HG02759 (cell line): ENCODE results near the gene ZCCHC2.

Source experiments
- ATAC-seq: cut with Tn5 transposase; IDR thresholded peaks from one replicate; pipeline ENCODE4 v1.9.1; 2021; ENCODE audit warnings: mild to moderate bottlenecking, moderate library complexity; ENCODE audit not compliant: unreplicated experiment

The ZCCHC2 gene

DNA sequence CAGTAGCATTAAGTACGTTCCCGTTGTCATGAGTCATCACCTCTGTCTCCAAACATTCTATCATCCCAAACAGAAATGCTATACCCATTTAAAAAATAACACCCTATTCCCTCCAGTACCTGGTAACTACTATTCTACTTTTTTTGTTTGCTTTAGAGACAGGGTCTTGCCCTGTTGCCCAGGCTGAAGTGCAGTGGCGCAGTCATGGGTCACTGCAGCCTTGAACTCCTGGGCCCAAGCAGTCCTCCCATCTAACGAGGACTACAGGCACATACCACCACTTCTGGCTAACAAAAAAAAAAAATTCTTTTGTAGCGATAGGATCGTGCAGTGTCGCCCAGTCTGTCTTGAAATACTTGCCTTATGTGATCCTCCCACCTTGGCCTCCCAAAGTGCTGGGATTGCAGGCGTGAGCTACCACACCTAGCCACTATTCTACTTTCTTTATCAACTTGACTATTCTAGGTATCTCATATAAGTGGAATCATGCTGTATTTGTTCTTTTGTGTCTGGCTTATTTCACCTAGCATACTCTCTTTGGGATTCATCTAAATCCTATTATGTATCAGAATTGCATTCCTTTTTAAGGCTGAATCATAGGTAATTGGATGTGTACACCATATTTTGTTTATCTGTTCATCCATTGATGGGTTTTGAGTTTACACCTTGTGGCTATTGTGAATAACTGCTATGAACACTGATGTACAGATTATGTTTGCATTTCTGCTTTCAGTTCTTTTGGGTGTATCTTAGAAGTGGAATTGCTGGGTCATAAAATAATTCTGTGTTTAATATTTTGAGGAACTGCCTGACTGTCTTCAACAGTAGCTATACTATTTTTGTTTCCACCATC is 14.4 kb downstream of the ZCCHC2 start:
- no peak for ATAC-seq

DNA sequence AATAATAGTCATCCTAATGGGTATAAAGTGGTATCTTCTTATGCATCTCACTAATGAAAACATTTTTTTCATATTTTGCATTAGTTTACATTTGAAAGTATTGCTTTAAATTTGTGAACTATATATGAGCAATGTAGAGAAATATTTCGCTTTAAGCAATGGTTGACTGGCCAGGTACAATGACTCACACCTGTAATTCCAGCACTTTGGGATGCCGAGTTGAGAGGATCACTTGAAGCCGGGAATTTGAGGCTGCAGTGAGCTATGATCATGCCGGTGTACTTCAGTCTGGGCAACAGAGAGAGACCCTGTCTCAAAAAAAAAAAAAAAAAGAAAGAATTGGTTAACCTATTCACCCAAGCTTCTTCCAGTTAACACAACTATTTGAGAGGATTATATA is 15.1 kb downstream of the ZCCHC2 start:
- no peak for ATAC-seq

DNA sequence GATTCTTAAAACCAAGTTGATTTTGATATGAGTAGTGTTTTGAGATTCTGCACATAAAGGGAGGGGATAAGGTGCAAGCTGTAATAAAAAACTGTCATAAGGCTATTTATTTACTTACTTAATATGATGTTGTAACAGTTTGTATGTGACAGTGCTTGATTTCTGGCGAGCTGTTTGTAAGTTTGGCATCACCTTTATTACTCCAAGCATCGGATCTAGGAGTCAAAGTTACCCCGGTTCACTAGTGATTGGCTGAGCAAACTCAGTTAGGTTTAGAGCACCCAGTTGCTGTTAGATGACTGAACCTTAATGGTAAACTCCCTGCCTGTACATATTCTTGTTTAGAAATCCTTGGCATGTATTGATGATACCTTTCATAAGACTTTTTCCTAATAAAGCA is 16.1 kb downstream of the ZCCHC2 start:
- no peak for ATAC-seq

DNA sequence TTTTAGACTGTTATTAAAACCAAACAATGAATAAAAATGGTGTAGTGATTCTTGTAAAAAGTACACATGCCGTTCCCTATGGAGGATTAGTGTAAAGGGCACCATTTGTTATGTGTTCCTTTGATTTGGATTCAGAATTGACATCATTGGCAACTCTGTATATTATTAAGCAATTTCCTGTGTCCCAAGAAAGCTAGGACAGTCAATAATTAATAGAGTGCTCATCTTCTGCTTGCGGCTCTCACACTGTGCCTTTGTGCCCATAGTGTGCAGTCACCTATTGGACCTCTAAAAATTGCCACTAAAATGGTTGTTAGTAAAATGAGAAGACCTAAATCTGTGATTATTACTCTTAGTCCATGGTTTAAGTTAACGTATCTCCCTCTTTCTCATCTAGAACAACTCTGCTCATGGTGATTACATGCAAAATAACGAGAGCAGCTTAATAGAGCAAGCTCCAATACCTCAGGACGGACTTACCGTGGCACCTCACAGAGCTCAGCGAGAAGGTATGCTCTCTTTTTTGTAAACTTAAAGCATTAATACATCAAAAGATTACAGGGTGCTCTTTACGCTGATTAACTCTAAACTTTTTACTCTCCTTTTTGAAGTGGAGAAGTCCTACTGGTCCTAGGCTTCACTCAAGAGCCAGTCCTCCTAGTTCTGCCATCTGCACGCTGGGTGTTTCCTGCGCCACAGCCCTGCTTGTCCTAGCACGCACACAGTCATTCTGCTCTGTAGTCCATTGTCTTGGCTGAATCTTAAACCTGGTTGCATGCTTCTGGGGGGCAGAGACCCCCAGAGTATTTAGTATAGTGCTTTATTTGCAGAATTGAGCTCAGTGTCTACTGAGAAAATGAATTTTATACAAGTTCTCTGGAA is 16.7 kb downstream of the ZCCHC2 start:
- no peak for ATAC-seq

DNA sequence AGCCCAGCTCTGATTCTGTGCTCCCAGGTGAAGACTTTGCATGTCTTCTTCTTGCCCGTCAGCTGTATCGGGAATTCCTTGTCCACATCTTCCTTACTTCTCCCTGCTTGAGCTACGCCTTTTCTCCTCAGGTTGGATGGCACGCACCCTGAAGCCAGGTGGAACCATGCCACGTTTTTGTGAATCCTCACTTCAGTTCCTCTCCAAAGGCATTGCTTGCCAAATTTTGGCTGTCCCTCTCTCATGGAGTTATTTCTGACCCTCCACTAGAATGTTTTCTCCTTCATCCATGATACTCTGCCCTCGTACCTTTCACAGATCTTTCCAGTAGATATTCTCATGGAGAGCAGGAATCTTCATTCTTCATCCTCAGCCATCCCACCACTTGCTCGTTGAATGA is 20.2 kb downstream of the ZCCHC2 start:
- no peak for ATAC-seq

DNA sequence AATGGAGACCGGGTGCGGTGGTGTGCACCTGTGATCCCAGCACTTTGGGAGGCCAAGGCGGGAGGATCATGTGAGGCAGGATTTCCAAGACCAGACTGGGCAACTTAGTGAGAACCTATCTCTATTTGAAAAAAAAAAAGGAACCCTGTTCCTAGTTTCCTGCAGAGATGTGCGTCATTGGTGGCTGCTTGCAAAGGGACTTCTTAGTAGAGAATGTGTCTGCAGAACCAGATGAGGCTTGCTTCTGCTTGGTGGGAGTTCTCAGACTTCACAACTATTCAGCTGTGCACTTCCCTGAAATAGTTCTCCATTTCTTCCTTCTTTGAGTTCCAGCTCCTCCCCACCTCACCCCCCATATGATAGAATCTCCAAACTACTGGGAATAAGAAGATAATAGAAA is 22.3 kb downstream of the ZCCHC2 start:
- ATAC-seq, result no peak

DNA sequence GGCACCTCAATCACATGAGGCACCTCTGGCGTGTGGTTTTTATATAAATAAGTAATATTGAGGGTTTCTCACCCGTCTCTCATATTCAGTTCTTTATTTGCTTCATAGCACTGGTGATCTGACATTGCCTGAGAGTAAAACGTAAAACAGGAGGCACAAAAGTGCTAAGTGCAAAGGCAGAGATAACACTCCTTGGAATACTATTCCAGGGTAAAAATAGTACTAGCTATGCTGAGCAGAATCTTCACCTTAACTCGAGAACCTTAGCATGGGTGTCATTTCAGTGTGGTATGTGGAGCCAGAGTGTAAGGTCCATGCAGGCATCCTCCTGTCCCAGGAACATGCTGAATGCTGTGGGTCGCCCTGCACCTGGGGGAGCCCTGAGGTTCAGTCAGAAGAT is 26.9 kb downstream of the ZCCHC2 start:
- no peak for ATAC-seq

DNA sequence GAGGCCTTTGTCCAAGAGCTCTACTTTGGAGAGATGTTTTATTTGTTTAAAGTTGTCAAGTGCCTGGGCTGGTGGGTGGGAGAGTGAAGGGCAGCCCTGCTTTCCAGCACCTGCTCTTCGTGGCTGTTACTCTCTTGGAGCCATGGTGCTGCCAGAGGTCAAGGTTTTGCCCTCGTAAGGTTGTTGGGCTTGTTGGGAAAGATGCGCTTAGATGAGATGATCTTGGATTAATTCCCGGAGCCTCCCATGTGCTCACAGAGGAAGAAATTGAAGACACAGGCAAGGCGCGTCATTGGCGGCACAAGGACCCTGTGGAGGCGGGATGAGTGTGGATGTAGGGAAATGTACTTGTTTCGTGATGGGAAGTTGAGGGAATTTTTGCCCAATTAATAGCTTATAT is 27.9 kb downstream of the ZCCHC2 start:
- no peak for ATAC-seq

DNA sequence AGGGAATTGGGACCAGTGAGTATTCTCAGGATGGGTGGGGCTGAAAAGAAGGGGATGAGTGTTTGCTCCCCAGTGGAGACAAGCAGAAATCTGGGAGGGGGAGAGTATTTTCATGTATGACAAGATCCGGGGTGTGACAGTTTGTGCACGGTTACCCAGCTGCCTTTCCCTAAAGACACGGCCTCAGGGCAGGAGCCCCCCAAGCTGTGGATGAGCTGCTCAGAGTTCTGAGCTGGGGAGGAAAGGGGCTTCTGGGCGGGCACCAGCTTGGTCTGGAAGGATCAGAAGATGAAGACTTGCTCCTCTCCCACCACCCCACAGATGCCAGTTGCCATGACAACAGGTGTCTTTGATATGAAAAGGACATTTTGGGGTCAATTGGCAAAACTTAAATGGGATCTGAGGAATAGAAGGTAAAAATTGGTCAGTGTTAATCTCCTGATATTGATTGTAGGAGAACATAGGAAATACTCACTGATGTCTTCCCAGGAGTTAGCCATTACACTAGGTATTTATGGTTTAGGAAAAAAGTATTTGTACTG is 29.2 kb downstream of the ZCCHC2 start:
- ATAC-seq, result no peak

DNA sequence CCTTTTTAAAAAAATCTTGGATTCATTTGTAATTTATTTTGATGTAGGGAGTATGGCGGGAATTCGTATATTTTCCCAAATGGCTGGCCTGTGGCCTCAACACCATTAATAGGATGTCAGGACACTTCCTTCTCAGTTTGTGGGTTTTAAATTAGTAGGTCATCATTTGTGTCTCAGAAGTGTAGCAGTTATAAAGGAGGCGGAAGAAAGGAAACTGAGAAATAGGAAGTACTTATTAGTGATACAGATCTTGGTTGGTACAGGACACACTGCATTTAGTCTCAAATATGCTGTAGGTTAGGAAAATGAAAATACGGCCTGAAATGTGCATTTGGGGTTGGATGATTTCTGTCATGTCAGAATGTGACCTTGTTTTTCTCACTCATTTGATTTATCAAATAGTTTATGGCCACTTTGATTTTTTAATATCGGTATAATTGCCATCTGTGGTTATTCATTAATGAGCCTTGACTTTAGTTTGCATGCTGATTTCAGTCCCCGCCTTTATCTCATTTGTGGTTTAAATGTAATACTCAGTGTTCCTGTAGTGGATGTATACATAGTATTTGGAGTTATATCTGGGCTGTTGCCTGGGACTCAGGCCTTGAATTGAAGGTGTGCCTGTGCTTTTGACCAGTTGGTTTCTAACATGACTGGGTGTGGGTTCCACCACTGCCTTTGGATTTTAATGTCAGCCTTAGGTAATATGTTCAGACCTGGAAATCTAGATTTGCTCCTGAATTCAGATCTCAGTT is 31.4 kb downstream of the ZCCHC2 start:
- ATAC-seq, result no peak

DNA sequence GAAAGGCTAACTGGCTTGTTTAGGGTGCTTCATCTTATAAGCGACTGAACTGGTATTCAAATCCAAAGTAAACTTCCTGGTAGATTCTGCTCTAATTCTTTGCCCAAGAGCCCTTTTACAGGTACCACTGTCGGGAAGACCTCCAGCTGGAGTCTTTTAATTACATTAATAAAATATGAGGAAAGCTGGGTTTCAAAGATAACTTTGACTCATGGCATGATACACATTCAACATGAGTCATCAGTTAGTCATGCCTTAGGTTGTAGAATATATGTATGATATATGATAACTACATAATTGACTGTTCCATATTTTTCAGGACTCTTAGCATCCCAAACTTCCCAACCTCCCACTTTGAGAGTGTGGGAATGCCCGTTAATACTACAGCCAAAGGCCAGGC is 32.3 kb downstream of the ZCCHC2 start:
- ATAC-seq, result no peak

DNA sequence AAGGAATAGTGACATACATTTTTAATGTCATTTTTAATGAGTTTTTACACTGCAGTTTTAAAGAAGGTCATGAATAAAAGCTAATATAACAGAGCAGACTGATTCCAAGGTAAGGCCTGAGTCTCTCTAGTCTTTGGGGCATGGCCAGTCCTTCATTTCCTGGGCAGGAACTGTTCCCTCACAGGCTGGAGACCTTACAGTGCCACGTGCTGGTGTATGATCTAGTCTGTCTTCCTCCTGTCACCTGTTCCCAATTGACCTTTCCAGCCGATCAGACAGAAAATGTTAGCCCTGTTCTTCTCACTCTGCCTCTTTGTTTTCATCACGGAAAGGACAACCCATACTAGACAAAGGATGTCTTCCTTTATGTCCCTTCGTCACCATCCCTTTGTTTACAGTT is 33.6 kb downstream of the ZCCHC2 start:
- ATAC-seq, result no peak

DNA sequence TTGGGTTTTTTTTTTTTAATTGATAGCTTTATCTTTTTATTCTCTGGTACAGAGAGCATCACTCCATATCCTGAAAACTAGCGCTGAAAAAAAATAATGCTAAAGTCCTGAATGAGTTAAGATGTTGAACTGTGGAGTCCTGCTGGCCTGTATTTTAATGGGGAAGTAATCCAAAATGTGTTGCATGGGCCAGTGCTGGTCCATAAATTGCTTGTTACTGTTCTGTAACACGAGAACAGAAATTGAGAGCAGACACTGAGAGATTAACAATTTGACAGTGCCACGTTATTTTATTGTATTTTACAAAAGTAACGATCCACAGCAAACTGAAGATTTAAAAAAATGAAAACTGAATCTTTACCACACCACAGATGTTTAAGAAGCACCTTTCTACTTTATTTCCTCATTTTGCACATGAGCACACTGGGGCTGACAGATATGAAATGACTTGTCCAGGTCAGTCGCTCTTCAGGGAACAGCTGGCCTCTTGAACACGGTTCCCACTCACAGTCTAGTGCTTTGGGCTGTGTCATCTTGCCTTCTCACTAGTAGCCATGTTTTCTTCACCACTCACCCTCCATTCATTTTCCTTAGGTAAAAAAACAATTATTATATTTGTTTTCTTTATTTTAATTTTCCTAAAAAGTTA is 35.3 kb downstream of the ZCCHC2 start:
- peak; percentile 53 for ATAC-seq

DNA sequence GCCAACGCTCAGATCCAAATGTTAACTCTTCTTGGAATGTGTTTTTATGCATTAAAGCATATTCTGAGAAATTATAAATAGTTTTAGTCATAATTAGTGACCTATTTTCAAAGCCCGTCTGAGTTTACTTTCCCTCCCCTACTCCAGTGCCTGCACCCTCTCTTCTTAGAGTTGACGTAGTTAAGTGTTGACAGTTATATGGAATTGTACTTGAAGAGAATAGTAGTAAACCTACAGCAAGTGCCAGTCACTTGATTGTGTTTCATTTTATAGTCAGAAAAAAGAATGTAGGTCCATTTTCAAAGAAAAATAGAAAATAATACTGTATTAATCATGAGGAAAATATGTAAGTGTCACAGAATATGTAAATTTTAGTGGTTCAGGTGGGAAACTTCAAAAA is 41.2 kb downstream of the ZCCHC2 start:
- no peak for ATAC-seq

DNA sequence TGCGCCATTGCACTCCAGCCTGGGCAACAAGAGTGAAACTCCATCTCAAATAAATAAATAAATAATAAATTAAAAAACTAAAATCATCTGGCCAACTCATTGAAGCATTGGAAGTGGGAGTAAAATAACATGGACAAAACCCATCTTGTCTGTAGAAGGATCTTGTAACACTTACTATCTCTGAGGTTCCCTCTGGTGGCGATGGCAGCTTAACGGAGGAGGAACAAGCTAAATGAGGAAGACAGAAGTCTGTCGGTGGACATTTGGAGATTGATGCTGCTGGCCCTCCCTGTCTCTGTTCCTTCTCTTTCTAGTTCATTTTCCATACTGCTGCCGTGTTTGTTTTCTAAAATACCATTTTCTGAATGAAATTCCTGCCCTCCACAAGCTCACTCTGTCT is 43.4 kb downstream of the ZCCHC2 start:
- no peak for ATAC-seq

DNA sequence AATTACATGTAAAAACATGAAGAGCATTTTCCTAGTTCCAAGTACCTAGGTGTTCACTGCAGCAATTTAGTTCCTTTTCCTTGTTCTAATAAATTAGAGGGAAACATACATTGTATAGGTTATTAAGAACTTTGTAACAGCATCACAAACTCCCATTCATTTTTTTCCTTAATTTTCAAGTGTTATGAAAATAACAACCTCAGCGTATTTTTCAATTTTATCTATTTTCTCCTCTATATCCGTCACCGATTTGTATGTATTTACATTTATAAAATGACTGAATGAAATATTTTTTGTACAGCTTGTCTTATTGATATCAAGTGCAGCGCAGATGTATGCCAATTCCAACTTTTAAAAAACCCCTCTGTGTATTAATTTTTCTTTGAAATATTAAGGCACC is 44.0 kb downstream of the ZCCHC2 start:
- ATAC-seq, result no peak

DNA sequence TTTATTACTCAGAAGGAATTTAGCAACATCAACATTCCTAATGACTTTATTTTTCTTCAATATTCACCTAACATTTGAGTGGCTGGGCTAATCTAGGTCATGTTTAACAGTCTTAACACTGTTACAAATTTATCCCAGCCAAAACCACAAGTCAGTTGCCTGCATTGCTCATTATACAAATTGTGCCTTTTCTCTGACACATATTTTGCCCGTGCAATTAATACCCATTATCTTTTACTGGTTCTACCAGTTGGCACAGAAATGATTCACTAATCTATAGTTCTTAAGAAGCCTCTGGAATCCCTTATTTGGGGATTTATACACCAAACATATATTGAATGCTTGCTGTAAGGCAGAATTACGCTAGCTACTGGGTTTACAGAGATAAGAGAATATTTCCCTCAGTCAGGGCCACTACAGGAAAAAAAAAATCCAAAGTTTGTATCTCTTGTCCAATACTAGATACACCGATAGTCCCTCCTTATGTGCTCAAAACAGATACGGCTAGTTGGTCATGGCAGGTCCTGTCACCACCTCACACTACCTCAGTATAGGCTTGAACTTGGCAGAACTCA is 46.3 kb downstream of the ZCCHC2 start:
- ATAC-seq, result no peak

DNA sequence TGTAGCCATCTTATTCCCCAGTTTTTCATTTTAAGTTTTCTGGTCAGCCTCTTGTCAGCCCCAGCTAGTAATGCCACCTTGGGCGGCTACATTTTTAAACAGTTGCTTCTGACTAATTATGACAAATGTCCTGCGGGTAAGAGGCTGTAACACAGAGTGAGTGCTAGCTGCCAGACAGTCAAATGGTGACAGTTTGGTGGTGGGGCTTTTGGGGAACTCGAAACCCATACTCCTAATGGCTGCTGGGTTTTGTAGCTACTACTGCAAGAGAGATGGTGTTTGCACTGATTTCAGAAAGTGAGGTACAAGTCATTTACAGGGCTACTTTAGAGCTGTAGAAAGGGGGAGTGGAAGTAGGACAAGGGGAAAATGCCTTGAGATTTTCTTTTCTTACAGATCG is 48.2 kb downstream of the ZCCHC2 start:
- ATAC-seq, result no peak

DNA sequence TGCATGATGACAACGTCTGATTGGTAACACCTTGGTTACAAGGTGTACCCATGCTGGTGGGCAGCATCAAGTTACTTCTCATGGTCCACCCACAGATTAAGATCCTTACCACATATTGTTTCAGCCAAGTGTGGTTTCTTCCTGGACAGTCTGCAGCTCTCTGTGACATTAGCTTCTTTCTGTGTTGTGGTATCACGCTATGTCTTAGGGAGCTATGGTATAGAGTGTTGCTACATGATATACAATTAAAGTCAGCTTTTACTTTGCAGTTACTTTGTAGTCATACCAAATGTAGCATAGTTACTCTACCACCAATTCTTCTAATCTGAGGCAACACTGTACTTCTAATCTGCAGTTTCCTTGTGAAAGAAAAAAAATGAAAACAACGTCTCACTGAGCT is 48.8 kb downstream of the ZCCHC2 start:
- ATAC-seq, result no peak

DNA sequence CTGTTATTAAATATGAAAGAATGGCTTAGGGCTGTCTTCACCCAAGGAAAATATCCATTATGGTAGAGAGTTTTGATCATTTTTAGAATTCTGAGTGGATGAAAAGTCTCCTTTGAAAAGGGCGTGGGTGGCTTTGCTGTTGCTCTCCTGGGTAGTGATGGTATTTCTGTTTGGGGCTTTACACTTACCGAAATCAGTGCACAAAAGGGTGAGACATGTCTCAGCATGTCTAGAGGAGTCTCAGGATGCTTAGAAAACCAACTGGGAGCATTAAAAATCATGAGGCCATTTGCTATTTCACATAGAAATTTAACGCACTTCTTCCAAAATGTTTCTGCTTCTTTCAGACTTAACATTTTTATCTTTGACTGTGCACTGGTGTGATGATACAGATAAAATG is 49.6 kb downstream of the ZCCHC2 start:
- no peak for ATAC-seq
